WTC11 (cell line): Measurements from ENCODE around the gene TMEM164. TPM values are rescaled to one million over a fixed set of nuclear protein-coding genes. Genes with fewer than 3 reads are reported as not detected.

Source experiments
- ATAC-seq: fragments of 200-7000 bp; cut with Tn5 transposase; 2 replicates; pipeline ENCODE4 v1.10.0; 2021; ENCODE audit warnings: mild to moderate bottlenecking, moderate library complexity
- CTCF ChIA-PET: fragments of 300-600 bp; sonication (Branson Sonifier 250); formaldehyde crosslinking; loops from one replicate; lab custom pipeline; 2021; ENCODE audit warnings: antibody characterized with exemption; lab: Charles Lee
- POLR2A ChIA-PET: fragments of 350-600 bp; sonication (Branson Sonifier 250); formaldehyde crosslinking; loops from one replicate; lab custom pipeline; 2021; ENCODE audit warnings: antibody characterized with exemption; lab: Charles Lee
- DNase-seq: peaks from one replicate; pipeline ENCODE4 v3.0.0; 2021; ENCODE audit warnings: low spot score
- H3K27ac Mint-ChIP-seq: 2 replicates; pipeline ENCODE4 v1.8.0; 2021; ENCODE audit warnings: mixed read lengths
- H3K27me3 Mint-ChIP-seq: 2 replicates; pipeline ENCODE4 v1.8.0; 2021; ENCODE audit warnings: low read depth, mild to moderate bottlenecking, moderate library complexity, mixed read lengths
- H3K36me3 Mint-ChIP-seq: 2 replicates; pipeline ENCODE4 v1.8.0; 2021; ENCODE audit warnings: mixed read lengths
- H3K4me1 Mint-ChIP-seq: 2 replicates; pipeline ENCODE4 v1.8.0; 2022; ENCODE audit warnings: mixed read lengths
- H3K4me3 Mint-ChIP-seq: 2 replicates; pipeline ENCODE4 v1.8.0; 2021; ENCODE audit warnings: mild to moderate bottlenecking, moderate library complexity, mixed read lengths
- H3K9me3 Mint-ChIP-seq: 2 replicates; pipeline ENCODE4 v1.8.0; 2021; ENCODE audit warnings: mixed read lengths
- ARID4B ChIP-seq: sonication (generic); formaldehyde crosslinking; IDR thresholded peaks from 2 replicates; pipeline ENCODE4 v1.8.0; 2023; ENCODE audit warnings: missing genetic modification reagents, mild to moderate bottlenecking, borderline replicate concordance
- CREB1 ChIP-seq: sonication (generic); formaldehyde crosslinking; IDR thresholded peaks from 2 replicates; pipeline ENCODE4 v1.8.0; 2023; ENCODE audit warnings: mild to moderate bottlenecking, missing genetic modification reagents
- ELF4 ChIP-seq: sonication (generic); formaldehyde crosslinking; IDR thresholded peaks from 2 replicates; pipeline ENCODE4 v1.8.1; 2022; ENCODE audit warnings: low read depth, mild to moderate bottlenecking, moderate library complexity, missing genetic modification reagents
- FOXK1 ChIP-seq: sonication (generic); formaldehyde crosslinking; IDR thresholded peaks from 2 replicates; pipeline ENCODE4 v1.8.0; 2022; ENCODE audit warnings: mild to moderate bottlenecking, moderate library complexity, missing genetic modification reagents
- IRF2 ChIP-seq: sonication (generic); formaldehyde crosslinking; IDR thresholded peaks from 2 replicates; pipeline ENCODE4 v1.8.0; 2022; ENCODE audit warnings: low read depth, missing genetic modification reagents, borderline replicate concordance
- NFE2L1 ChIP-seq: sonication (generic); formaldehyde crosslinking; IDR thresholded peaks from 2 replicates; pipeline ENCODE4 v1.8.1; 2023; ENCODE audit warnings: missing genetic modification reagents
- NR2C2 ChIP-seq: sonication (generic); formaldehyde crosslinking; IDR thresholded peaks from 2 replicates; pipeline ENCODE4 v1.8.0; 2022; ENCODE audit warnings: mild to moderate bottlenecking, missing genetic modification reagents
- OVOL2 ChIP-seq: fragments of 250-450 bp; sonication (Bioruptor Pico); IDR thresholded peaks from 2 replicates; pipeline ENCODE4 v1.9.0; 2021; ENCODE audit warnings: mild to moderate bottlenecking, borderline replicate concordance
- ZBTB21 ChIP-seq: sonication (generic); formaldehyde crosslinking; IDR thresholded peaks from 2 replicates; pipeline ENCODE4 v1.8.1; 2023; ENCODE audit warnings: mild to moderate bottlenecking, missing genetic modification reagents, borderline replicate concordance
- ZNF138 ChIP-seq: sonication (generic); formaldehyde crosslinking; conservative IDR thresholded peaks from 2 replicates; pipeline ENCODE4 v1.8.1; 2022; ENCODE audit warnings: mild to moderate bottlenecking, moderate library complexity, missing genetic modification reagents
- ZNF232 ChIP-seq: sonication (generic); formaldehyde crosslinking; IDR thresholded peaks from 2 replicates; pipeline ENCODE4 v1.8.0; 2022; ENCODE audit warnings: mild to moderate bottlenecking, missing genetic modification reagents
- ZNF317 ChIP-seq: sonication (generic); formaldehyde crosslinking; IDR thresholded peaks from 2 replicates; pipeline ENCODE4 v1.8.1; 2023; ENCODE audit warnings: low read depth, mild to moderate bottlenecking, moderate library complexity, missing genetic modification reagents, borderline replicate concordance
- ZNF671 ChIP-seq: fragments of 250-450 bp; sonication (Bioruptor Pico); IDR thresholded peaks from 2 replicates; pipeline ENCODE4 v1.8.0; 2021; ENCODE audit warnings: mild to moderate bottlenecking
- total RNA-seq: library from RNA; stranded (reverse); gene quantifications from 3 replicates; pipeline ENCODE4 v1.2.3, GENCODE V29; 2021
- TF ChIP-seq, protein P1 (sequence below): sonication (generic); formaldehyde crosslinking; IDR thresholded peaks from 2 replicates; pipeline ENCODE4 v1.8.1; 2023; ENCODE audit warnings: mild to moderate bottlenecking, missing genetic modification reagents, moderate library complexity
- TF ChIP-seq, protein P2 (sequence below): fragments of 250-450 bp; sonication (Bioruptor Pico); IDR thresholded peaks from 2 replicates; pipeline ENCODE4 v1.8.0; 2021; ENCODE audit warnings: mild to moderate bottlenecking
- TF ChIP-seq, protein P3 (sequence below): sonication (generic); formaldehyde crosslinking; conservative IDR thresholded peaks from 2 replicates; pipeline ENCODE4 v1.8.1; 2023; ENCODE audit warnings: mild to moderate bottlenecking, low read depth, missing genetic modification reagents, moderate library complexity
- TF ChIP-seq, protein P4 (sequence below): sonication (generic); formaldehyde crosslinking; IDR thresholded peaks from 2 replicates; pipeline ENCODE4 v1.8.1; 2023; ENCODE audit warnings: mild to moderate bottlenecking, moderate library complexity, missing genetic modification reagents
- TF ChIP-seq, protein P5 (sequence below): sonication (generic); formaldehyde crosslinking; IDR thresholded peaks from 2 replicates; pipeline ENCODE4 v1.8.1; 2023; ENCODE audit warnings: mild to moderate bottlenecking, missing genetic modification reagents, moderate library complexity

Gene TMEM164
- total RNA-seq, 1 experiment from 2014 or later, result 16.0 TPM

- no peak for TF ChIP-seq ARID4B
- no peak for TF ChIP-seq NFE2L1 (CRISPR knock-in tag)
- TF ChIP-seq ELF4, result no peak
Measured at GRCh38 chrX:110182362-110182761, 179.4 kb downstream of the TMEM164 start (continued).

DNA sequence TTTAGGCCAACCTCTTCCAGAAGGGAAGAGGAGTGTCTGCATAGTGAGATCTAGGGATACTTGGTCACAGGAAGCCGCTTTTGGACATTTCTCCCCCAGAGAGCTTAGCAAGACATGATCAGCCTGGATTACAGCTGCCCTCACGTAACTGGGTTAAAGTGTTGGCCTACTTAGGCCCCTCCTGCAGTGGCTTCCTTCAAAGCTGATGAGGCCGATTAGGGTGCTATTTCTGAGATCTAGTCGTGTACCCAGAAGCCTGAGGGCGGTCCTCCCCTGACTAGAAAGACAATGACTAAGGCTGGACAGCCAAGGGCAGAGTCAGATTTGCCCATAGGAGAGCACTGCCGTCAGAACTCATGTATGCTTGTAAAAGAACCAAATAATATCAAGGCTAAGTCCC, 180.0 kb downstream of the TMEM164 start:
- ATAC-seq (no peak), DNase-seq (no peak)
- no peak for TF ChIP-seq OVOL2 (CRISPR knock-in tag)
- no peak for TF ChIP-seq FOXK1 (CRISPR knock-in tag)
- TF ChIP-seq, protein P1, sequence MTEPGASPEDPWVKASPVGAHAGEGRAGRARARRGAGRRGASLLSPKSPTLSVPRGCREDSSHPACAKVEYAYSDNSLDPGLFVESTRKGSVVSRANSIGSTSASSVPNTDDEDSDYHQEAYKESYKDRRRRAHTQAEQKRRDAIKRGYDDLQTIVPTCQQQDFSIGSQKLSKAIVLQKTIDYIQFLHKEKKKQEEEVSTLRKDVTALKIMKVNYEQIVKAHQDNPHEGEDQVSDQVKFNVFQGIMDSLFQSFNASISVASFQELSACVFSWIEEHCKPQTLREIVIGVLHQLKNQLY (CRISPR knock-in tag), result no peak
- no peak for TF ChIP-seq ARID4B
- TF ChIP-seq ZBTB21, result no peak
- no peak for TF ChIP-seq ELF4
- no peak for TF ChIP-seq CREB1
- peaks cover 9% of the 10 kb centered on the region for H3K36me3 Mint-ChIP-seq
- no peak overlapping the region for H3K27ac Mint-ChIP-seq
- ChIA-PET POLR2A (no interaction called here), CTCF (interaction anchor here (1.2 to 1.9 kb wide), 2 partner anchors 37 to 230 kb away, joined by 3 to 5 read pairs; no protein-coding TSS in a partner anchor)
- H3K9me3 Mint-ChIP-seq, result peaks cover 7% of the 10 kb centered on the region
- H3K27me3 Mint-ChIP-seq, result no peaks in the 10 kb centered on the region
- peaks cover 17% of the 10 kb centered on the region for H3K4me1 Mint-ChIP-seq
- H3K4me3 Mint-ChIP-seq, result no peak overlapping the region

DNA sequence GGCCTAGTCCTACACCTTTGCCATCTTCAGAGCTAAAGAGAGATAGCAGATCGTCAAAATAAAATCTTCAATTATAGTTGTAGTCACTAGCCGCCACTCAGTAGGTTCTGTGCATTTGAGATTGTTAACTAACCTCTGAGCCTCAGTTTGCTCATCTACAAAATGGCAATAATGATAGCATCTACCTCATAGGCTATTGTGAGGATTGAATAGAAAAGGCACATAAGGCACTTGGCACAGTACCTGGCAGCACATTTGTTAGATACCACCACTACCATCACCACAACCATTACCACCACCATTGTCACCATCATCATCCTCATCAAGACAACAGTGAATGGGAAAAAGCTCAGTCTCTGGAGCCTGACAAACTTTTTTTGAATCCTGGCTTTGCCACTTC, 180.4 kb downstream of the TMEM164 start:
- Mint-ChIP-seq H3K4me3 (no peak overlapping the region), H3K4me1 (peaks cover 17% of the 10 kb centered on the region), H3K36me3 (peaks cover 9% of the 10 kb centered on the region), H3K27ac (no peak overlapping the region), H3K27me3 (no peaks in the 10 kb centered on the region), H3K9me3 (peaks cover 7% of the 10 kb centered on the region)
- DNase-seq (no peak), ATAC-seq (no peak)
- ChIA-PET CTCF (interaction anchor here (1.2 to 1.9 kb wide), 2 partner anchors 37 to 229 kb away, joined by 3 to 5 read pairs; no protein-coding TSS in a partner anchor), POLR2A (no interaction called here)
- TF ChIP-seq ZNF232 (CRISPR knock-in tag) (no peak), ZNF317 (CRISPR knock-in tag) (no peak), ZNF671 (CRISPR knock-in tag) (no peak), NR2C2 (CRISPR knock-in tag) (no peak), IRF2 (CRISPR knock-in tag) (no peak), ZNF138 (no peak)
- TF ChIP-seq, protein P2, sequence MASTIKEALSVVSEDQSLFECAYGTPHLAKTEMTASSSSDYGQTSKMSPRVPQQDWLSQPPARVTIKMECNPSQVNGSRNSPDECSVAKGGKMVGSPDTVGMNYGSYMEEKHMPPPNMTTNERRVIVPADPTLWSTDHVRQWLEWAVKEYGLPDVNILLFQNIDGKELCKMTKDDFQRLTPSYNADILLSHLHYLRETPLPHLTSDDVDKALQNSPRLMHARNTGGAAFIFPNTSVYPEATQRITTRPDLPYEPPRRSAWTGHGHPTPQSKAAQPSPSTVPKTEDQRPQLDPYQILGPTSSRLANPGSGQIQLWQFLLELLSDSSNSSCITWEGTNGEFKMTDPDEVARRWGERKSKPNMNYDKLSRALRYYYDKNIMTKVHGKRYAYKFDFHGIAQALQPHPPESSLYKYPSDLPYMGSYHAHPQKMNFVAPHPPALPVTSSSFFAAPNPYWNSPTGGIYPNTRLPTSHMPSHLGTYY (CRISPR knock-in tag), result no peak
- TF ChIP-seq, protein P3, sequence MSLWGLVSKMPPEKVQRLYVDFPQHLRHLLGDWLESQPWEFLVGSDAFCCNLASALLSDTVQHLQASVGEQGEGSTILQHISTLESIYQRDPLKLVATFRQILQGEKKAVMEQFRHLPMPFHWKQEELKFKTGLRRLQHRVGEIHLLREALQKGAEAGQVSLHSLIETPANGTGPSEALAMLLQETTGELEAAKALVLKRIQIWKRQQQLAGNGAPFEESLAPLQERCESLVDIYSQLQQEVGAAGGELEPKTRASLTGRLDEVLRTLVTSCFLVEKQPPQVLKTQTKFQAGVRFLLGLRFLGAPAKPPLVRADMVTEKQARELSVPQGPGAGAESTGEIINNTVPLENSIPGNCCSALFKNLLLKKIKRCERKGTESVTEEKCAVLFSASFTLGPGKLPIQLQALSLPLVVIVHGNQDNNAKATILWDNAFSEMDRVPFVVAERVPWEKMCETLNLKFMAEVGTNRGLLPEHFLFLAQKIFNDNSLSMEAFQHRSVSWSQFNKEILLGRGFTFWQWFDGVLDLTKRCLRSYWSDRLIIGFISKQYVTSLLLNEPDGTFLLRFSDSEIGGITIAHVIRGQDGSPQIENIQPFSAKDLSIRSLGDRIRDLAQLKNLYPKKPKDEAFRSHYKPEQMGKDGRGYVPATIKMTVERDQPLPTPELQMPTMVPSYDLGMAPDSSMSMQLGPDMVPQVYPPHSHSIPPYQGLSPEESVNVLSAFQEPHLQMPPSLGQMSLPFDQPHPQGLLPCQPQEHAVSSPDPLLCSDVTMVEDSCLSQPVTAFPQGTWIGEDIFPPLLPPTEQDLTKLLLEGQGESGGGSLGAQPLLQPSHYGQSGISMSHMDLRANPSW (CRISPR knock-in tag), result no peak
- TF ChIP-seq, protein P4, sequence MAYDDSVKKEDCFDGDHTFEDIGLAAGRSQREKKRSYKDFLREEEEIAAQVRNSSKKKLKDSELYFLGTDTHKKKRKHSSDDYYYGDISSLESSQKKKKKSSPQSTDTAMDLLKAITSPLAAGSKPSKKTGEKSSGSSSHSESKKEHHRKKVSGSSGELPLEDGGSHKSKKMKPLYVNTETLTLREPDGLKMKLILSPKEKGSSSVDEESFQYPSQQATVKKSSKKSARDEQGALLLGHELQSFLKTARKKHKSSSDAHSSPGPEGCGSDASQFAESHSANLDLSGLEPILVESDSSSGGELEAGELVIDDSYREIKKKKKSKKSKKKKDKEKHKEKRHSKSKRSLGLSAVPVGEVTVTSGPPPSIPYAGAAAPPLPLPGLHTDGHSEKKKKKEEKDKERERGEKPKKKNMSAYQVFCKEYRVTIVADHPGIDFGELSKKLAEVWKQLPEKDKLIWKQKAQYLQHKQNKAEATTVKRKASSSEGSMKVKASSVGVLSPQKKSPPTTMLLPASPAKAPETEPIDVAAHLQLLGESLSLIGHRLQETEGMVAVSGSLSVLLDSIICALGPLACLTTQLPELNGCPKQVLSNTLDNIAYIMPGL (CRISPR knock-in tag), result no peak
- TF ChIP-seq, protein P5, sequence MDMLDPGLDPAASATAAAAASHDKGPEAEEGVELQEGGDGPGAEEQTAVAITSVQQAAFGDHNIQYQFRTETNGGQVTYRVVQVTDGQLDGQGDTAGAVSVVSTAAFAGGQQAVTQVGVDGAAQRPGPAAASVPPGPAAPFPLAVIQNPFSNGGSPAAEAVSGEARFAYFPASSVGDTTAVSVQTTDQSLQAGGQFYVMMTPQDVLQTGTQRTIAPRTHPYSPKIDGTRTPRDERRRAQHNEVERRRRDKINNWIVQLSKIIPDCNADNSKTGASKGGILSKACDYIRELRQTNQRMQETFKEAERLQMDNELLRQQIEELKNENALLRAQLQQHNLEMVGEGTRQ (CRISPR knock-in tag), result no peak
